Subcutaneous adipose tissue (tissue), 4 donors: ENCODE results near the gene SIK2. TPM values are rescaled to one million over a fixed set of nuclear protein-coding genes. Genes with fewer than 3 reads are reported as not detected.

Source experiments
- total RNA-seq, 4 donors: library from RNA; depleted of rRNA; stranded (reverse); fragments of >200 nt; gene quantifications; one replicate each; pipeline ENCODE4 v1.1.0, GENCODE V29; 2016
- TF ChIP-seq, protein P1 (sequence below): fragments of 450-650 bp; IDR thresholded peaks from one replicate; pipeline ENCODE4 v1.5.1; 2016; ENCODE audit warnings: low read depth, mild to moderate bottlenecking, control low read depth, antibody characterized with exemption, moderate library complexity

The SIK2 gene
- total RNA-seq, 4 donors from 2014 or later = 75.8 to 113 (median 101) TPM

DNA sequence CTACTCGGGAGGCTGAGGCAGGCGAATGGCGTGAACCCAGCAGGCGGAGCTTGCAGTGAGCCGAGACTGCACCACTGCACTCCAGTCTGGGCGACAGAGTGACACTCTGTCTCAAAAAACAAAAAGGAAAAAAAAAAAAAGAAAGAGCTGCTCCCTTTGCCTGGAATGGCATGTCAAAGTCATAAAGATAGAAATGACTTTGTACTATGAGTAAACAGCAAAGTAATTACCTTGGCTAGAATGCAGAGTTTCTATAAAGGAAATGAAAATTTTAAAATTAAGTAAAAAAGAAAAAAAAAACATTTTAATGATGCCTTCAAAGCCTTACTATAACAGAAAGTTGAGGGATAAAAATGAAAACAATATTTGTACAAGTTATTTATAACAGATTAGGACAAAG lies 153.8 kb downstream of the SIK2 start:
- TF ChIP-seq, protein P1, sequence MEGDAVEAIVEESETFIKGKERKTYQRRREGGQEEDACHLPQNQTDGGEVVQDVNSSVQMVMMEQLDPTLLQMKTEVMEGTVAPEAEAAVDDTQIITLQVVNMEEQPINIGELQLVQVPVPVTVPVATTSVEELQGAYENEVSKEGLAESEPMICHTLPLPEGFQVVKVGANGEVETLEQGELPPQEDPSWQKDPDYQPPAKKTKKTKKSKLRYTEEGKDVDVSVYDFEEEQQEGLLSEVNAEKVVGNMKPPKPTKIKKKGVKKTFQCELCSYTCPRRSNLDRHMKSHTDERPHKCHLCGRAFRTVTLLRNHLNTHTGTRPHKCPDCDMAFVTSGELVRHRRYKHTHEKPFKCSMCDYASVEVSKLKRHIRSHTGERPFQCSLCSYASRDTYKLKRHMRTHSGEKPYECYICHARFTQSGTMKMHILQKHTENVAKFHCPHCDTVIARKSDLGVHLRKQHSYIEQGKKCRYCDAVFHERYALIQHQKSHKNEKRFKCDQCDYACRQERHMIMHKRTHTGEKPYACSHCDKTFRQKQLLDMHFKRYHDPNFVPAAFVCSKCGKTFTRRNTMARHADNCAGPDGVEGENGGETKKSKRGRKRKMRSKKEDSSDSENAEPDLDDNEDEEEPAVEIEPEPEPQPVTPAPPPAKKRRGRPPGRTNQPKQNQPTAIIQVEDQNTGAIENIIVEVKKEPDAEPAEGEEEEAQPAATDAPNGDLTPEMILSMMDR = no peak

DNA sequence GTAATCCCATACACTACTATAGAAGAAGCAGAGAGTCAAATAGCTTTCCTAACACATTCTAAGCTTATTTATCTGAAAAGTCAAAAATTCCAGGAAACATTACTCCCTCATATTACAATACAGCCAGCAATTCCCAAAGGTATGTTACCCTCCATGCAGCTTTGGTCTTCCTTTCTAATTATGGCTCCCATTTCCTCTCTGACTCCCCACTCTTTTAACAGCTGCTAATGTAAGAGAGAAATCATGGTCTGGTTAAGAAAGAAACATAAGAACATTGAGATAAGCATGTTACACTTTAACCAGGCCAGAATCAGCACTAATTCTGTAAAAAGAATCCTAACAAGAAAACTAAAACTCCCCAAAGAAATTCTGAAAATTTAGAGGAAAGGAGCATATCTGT lies 157.1 kb downstream of the SIK2 start:
- TF ChIP-seq, protein P1 = no peak

DNA sequence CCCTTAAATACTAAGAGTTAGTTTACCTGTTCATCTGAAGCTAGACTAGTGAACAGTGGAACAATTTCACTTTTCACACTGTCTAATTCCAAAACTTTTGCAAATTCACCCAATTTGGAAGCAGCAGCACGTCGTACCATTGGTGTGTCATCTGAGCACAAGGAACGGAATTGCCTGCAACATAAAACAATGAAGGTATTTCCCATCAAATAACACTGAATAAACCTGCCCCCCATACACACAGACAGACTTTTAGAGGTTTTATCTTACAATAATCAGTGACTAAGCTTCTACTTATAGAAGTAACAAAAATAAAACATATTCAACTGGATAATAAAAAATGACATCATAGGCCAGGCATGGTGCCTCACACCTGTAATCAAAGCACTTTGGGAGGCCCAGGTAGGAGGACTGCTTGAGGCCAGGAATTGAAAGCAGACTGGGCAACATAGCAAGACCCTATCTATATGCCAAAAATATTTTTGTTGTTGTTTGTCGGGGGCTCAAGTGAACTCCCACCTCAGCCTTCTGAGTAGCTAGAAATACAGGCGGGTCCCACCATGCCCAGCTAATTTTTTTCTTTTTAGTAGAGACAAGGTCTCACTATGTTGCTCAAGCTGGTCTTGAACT lies 157.6 kb downstream of the SIK2 start:
- TF ChIP-seq, protein P1 = no peak

DNA sequence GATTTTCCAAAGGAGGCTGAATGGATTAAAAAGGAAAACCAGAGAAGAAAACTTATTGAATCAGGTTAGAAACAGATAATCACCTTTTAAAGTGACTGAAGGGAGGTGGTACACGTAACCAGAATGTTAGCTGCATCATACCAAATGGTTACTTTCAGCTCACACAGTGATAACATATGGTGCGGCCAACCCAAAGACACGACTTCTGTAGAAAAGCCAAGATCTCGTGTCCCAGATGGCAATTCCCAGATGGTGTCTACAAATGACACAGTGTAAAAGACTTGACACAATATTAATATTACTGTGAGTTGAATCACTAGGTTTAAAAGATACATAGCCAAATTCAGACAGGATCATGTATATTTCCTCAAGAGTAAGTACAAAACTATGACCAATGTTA lies 158.8 kb downstream of the SIK2 start:
- TF ChIP-seq, protein P1 = no peak

DNA sequence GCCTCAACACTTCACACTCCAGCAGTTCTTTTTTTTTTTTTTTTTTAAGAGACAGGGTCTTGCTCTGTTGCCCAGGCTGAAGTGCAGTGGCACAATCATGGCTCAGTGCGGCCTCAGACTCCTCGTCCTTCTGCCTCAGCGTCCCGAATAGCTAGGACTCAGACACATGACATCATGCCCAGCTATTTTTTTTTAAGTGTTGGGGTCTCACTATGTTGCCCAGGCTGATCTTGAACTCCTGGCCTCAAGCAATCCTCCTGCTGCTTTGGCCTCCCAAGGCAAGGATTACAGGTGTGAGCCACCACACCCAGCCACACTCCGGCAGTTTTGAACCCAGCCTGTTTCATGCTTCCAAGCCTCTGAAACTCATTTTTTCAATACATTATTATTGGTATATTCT lies 160.3 kb downstream of the SIK2 start:
- TF ChIP-seq, protein P1 = no peak

DNA sequence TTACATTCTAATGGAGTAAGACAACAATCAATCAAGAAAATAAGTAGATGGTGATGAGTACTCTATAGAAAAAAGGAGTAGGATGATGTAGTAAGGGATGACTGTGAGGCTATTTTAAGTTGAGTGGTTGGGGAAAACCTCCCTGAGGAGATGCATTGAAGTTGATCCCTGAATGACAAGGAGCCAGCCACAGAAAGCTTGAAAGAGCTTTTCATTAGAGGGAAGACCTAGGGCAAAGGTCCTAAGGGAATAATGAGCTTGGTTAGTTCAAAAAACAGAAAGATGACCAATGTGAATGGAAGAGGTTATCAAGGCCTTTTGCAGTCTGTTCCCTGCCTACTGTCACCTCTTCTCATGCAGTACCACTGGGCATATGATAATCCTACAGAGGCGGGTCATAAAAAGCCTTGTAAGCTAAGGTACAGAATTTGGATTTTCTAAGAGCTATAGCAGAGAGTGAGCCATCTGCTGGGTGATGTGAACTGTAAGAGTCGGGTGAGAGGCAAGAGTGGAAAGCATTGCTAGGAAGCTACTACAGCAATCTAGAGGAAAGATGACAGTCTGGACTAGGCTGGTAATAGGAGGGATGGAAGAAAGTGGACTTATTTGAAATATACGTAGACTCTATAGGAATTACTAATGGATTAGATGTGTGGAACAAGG lies 160.9 kb downstream of the SIK2 start:
- TF ChIP-seq, protein P1 = no peak

DNA sequence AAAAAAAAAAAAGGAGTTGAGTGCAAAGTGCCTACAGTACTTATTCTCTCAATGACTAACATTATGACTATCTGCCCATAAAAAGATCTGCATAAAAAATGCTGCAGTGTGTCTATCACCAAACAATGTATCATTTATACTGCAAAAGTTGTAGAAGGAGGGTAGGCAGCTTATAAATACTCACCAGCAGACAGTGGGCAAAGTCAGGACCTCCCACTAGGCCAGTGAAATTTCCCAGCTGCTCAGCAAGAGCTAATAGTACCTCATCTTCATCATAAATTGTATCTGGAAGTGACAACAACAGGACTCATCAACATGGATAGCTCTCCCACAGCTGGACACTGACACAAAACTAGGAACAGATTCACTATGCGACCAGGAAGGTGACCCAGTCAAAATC lies 162.4 kb downstream of the SIK2 start:
- TF ChIP-seq, protein P1 = no peak
